Muscle of arm (tissue), 12 donors: Measurements from ENCODE around the gene IL20. TPM values are rescaled to one million over a fixed set of nuclear protein-coding genes. Genes with fewer than 3 reads are reported as not detected.

Experiments used
- DNase-seq: peaks from one replicate; pipeline ENCODE4 v3.0.0-alpha.2; 2013
- polyA plus RNA-seq, 12 donors: library from polyadenylated mRNA; unstranded; fragments of 120-200 nt; gene quantifications; one replicate each; pipeline ENCODE4 v1.2.1, GENCODE V29; 2013; ENCODE audit not compliant: insufficient read length in 12 of 12

IL20 gene
- polyA plus RNA-seq, 12 donors = not detected

GRCh38 chr1:206902702-206903101, 37.3 kb downstream of the IL20 start:
- no peak for DNase-seq

GRCh38 chr1:206903687-206904086, 38.3 kb downstream of the IL20 start:
- no peak for DNase-seq

GRCh38 chr1:206904423-206905142, 39.2 kb downstream of the IL20 start:
- DNase-seq = no peak

- DNase-seq = no peak
These were observed 40.1 kb downstream of the IL20 start for GRCh38 chr1:206905295-206906164.

- no peak for DNase-seq
These were observed 42.0 kb downstream of the IL20 start for GRCh38 chr1:206907304-206907991.

GRCh38 chr1:206908038-206908437, 42.6 kb downstream of the IL20 start:
- no peak for DNase-seq

GRCh38 chr1:206909161-206909882, 43.9 kb downstream of the IL20 start:
- DNase-seq = no peak

- DNase-seq = no peak
These were observed 44.5 kb downstream of the IL20 start for GRCh38 chr1:206909883-206910318.

- peak; percentile 71 for DNase-seq
These were observed 45.7 kb downstream of the IL20 start for GRCh38 chr1:206911064-206911663.

- peak; percentile 84 for DNase-seq
These were observed 47.1 kb downstream of the IL20 start for GRCh38 chr1:206912445-206913095.

- no peak for DNase-seq
These were observed 48.5 kb downstream of the IL20 start for GRCh38 chr1:206913766-206914537.

- DNase-seq = no peak
These were observed 49.8 kb downstream of the IL20 start for GRCh38 chr1:206915030-206915735.

GRCh38 chr1:206916000-206916709, 50.7 kb downstream of the IL20 start:
- no peak for DNase-seq

- DNase-seq = no peak
These were observed 52.7 kb downstream of the IL20 start for GRCh38 chr1:206918076-206918475.
